Measurements from ENCODE around the gene GRB2. TPM values are rescaled to one million over a fixed set of nuclear protein-coding genes. Genes with fewer than 3 reads are reported as not detected.

Gene GRB2
- total and polyA plus RNA-seq, 2 donors (not counting 1 experiment from before 2014, with no cell fraction given) = 114 to 219 TPM

GRCh38 chr17:75316253-75316652, 89.2 kb downstream of the GRB2 start:
- Histone ChIP-seq H3K4me3 (ENCODE audit: control extremely low read depth in 1 of 5, extremely low read depth in 1 of 5, insufficient read depth in 1 of 5, low read depth in 2 of 5, low read length in 4 of 5) (no peak overlapping the region), H3K4me2 (replicated peaks; ENCODE audit: low read depth, low read length, poor library complexity, severe bottlenecking) (no peak overlapping the region), H3K4me1 (ENCODE audit: control insufficient read depth in 2 of 2, insufficient read depth in 2 of 2, low read length in 2 of 2) (peaks cover 31 to 78% of the 10 kb centered on the region in 2 donors), H3K27me3 (replicated peaks in 1 of 4; ENCODE audit: control extremely low read depth in 1 of 4, control insufficient read depth in 3 of 4, insufficient read depth in 4 of 4, low read length in 3 of 4) (no peaks in the 10 kb centered on the region), H3K27ac (ENCODE audit: low read length in 2 of 2) (peak overlapping the region; percentile 18 to 81), H3K79me2 (ENCODE audit: control insufficient read depth, insufficient read depth, low read length) (peaks cover 83% of the 10 kb centered on the region), H3K36me3 (replicated peaks in 1 of 2; ENCODE audit: control extremely low read depth in 1 of 2, control insufficient read depth in 1 of 2, extremely low read depth in 1 of 2, insufficient read depth in 2 of 2, low read length in 1 of 2) (peaks cover 9 to 33% of the 10 kb centered on the region in 2 experiments), H3K9me3 (ENCODE audit: control extremely low read depth in 1 of 3, control insufficient read depth in 2 of 3, insufficient read depth in 1 of 3, low read length in 2 of 3) (no peaks in the 10 kb centered on the region), H2AFZ (ENCODE audit: insufficient read depth, low read depth, low read length, poor library complexity, severe bottlenecking) (no peak overlapping the region), H3K9ac (ENCODE audit: low read length) (no peak overlapping the region), H4K20me1 (ENCODE audit: control insufficient read depth, insufficient read depth, low read length, poor library complexity, severe bottlenecking) (no peaks in the 10 kb centered on the region)
- peaks cover 63% of the 10 kb centered on the region for H3K4me1 Mint-ChIP-seq
- WGBS (ENCODE audit: insufficient coverage) = 93% methylated on average over 2 of the region's 5 CpGs
- no peak for ATAC-seq (ENCODE audit: low read depth)
- ChIA-PET POLR2A (interaction anchor here (0.7 to 3.8 kb wide), 5 partner anchors 19 to 96 kb away, joined by 5 to 33 read pairs (median 14); partner anchors contain the start of gene SLC25A19), CTCF (interaction anchor here (0.8 to 15.8 kb wide), 9 partner anchors 9 to 97 kb away, joined by 3 to 264 read pairs (median 7); partner anchors contain the start of gene SLC25A19)
- intact Hi-C loops (cut with micrococcal nuclease) = no loop called here
- peak overlapping the region; percentile 89 for H3K27ac Mint-ChIP-seq
- no peak for TF ChIP-seq EZH2 (IDR thresholded peaks at IDR 0.05; ENCODE audit: borderline replicate concordance, insufficient read depth, low read depth, low read length, poor library complexity, severe bottlenecking)
- H3K27me3 Mint-ChIP-seq = no peaks in the 10 kb centered on the region
- no peak for DNase-seq
- no peaks in the 10 kb centered on the region for H3K9me3 Mint-ChIP-seq (ENCODE audit: insufficient read depth)
- peak overlapping the region; percentile 29 for H3K4me3 Mint-ChIP-seq

DNA sequence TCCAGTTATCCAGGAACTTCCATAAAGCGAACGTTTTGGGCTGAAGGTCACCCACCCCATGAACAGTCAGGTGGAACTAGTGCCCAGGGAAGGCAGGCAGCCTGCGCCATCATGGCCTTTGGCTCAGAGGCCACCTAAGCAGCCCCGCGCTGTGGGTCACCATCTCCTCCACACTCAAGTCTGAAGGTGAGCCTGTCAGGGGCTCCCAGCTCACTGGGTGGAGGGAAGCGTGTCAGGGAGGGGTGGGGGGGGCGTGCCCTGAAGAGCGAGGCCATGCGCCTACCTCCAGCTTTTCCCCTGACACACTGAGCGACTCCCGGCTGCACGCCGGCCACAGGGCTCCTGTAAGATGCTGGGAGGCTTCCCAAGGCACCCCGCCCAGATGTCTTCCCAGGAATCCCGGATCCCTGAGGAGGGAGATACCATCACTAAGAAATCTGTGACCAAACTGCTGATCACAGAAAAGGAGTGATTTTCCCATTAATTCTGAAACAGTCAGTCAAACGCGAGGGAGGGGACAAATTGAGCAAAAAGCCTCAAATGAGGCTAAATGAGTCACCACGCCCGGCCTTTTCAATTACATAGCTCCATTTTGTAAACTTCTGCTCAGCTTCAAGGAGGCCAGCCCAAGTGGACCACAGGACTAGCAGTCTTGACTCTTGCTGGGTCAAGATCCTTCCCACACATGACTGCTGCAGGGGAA, 89.8 kb downstream of the GRB2 start:
- H3K27ac Mint-ChIP-seq = peak overlapping the region; percentile 89

More for the DNA sequence above, 89.8 kb downstream of the GRB2 start:
- H3K4me1 ChIP-seq (ENCODE audit: control insufficient read depth in 2 of 2, insufficient read depth in 2 of 2, low read length in 2 of 2) = peaks cover 31 to 79% of the 10 kb centered on the region in 2 donors
- TF ChIP-seq CTCF (IDR thresholded peaks at IDR 0.05) (no peak), EZH2 (IDR thresholded peaks at IDR 0.05; ENCODE audit: borderline replicate concordance, insufficient read depth, low read depth, low read length, poor library complexity, severe bottlenecking) (no peak)
- no peaks in the 10 kb centered on the region for H3K27me3 ChIP-seq (replicated peaks in 1 of 4; ENCODE audit: control extremely low read depth in 1 of 4, control insufficient read depth in 3 of 4, insufficient read depth in 4 of 4, low read length in 3 of 4)
- 84% methylated on average over 14 of the region's 19 CpGs for WGBS (ENCODE audit: insufficient coverage)
- H3K9me3 ChIP-seq (ENCODE audit: control extremely low read depth in 1 of 3, control insufficient read depth in 2 of 3, insufficient read depth in 1 of 3, low read length in 2 of 3) = no peaks in the 10 kb centered on the region
- H2AFZ ChIP-seq (ENCODE audit: insufficient read depth, low read depth, low read length, poor library complexity, severe bottlenecking) = no peak overlapping the region
- Mint-ChIP-seq H3K4me1 (peaks cover 58% of the 10 kb centered on the region), H3K27me3 (no peaks in the 10 kb centered on the region), H3K9me3 (ENCODE audit: insufficient read depth) (no peaks in the 10 kb centered on the region), H3K4me3 (peak overlapping the region; percentile 29)
- intact Hi-C loops (cut with micrococcal nuclease) = no loop called here
- H3K4me2 ChIP-seq (replicated peaks; ENCODE audit: low read depth, low read length, poor library complexity, severe bottlenecking) = no peak overlapping the region
- no peak overlapping the region for H3K4me3 ChIP-seq (ENCODE audit: control extremely low read depth in 1 of 5, extremely low read depth in 1 of 5, insufficient read depth in 1 of 5, low read depth in 2 of 5, low read length in 4 of 5)
- peaks cover 7 to 28% of the 10 kb centered on the region in 2 experiments for H3K36me3 ChIP-seq (replicated peaks in 1 of 2; ENCODE audit: control extremely low read depth in 1 of 2, control insufficient read depth in 1 of 2, extremely low read depth in 1 of 2, insufficient read depth in 2 of 2, low read length in 1 of 2)
- CTCF ChIA-PET = interaction anchor here (1.1 to 15.8 kb wide), 7 partner anchors 11 to 97 kb away, joined by 3 to 264 read pairs (median 8); partner anchors contain the start of gene SLC25A19
- H3K79me2 ChIP-seq (ENCODE audit: control insufficient read depth, insufficient read depth, low read length) = peaks cover 81% of the 10 kb centered on the region
- H3K9ac ChIP-seq (ENCODE audit: low read length) = no peak overlapping the region
- ATAC-seq (ENCODE audit: low read depth) (no peak), DNase-seq (no peak)
- peak overlapping the region; percentile 18 to 81 for H3K27ac ChIP-seq (ENCODE audit: low read length in 2 of 2)
- H4K20me1 ChIP-seq (ENCODE audit: control insufficient read depth, insufficient read depth, low read length, poor library complexity, severe bottlenecking) = no peaks in the 10 kb centered on the region
- POLR2A ChIA-PET = interaction anchor here (1.4 to 3.8 kb wide), 3 partner anchors 19 to 29 kb away, joined by 5 to 33 read pairs (median 25); partner anchors contain the start of gene SLC25A19

Measured in B cell (primary cell).